Right atrium auricular region (tissue), 2 donors: Measurements from ENCODE around the gene NCKAP5. TPM values are rescaled to one million over a fixed set of nuclear protein-coding genes. Genes with fewer than 3 reads are reported as not detected.
A peak's percentile ranks its signal among the peaks of the same experiment; 100 is the strongest.

Source experiments
- DNase-seq: peaks from one replicate; pipeline ENCODE4 v3.0.0-alpha.2; 2019; ENCODE audit warnings: low spot score
- H3K27ac ChIP-seq, 2 donors: fragments of 200-600 bp; sonication (generic); 1 replicate in 1 of 2; 2 replicates in 1 of 2; pipeline ENCODE4 v1.5.1; 2016 to 2019
- H3K27me3 ChIP-seq, 2 donors: fragments of 200-600 bp; sonication (generic); one replicate each; pipeline versions ENCODE4 v1.5.1 to v1.6.0; 2017 to 2019
- H3K36me3 ChIP-seq: fragments of 200-600 bp; sonication (generic); one replicate; pipeline ENCODE4 v1.5.1; 2016
- H3K4me1 ChIP-seq, 2 donors: fragments of 200-600 bp; sonication (generic); one replicate each; pipeline versions ENCODE4 v1.5.1 to v1.6.0; 2017 to 2019
- H3K4me3 ChIP-seq, 2 donors: fragments of 200-600 bp; sonication (generic); 1 replicate in 1 of 2; 2 replicates in 1 of 2; pipeline ENCODE4 v1.5.1; 2017 to 2019; ENCODE audit warnings: mild to moderate bottlenecking in 1 of 2, moderate library complexity in 1 of 2
- H3K9me3 ChIP-seq, 2 donors: fragments of 200-600 bp; sonication (generic); one replicate each; pipeline ENCODE4 v1.5.1; 2019
- CTCF ChIP-seq, 2 donors: fragments of 200-600 bp; sonication (generic); IDR thresholded peaks; one replicate each; pipeline ENCODE4 v1.5.1; 2019; ENCODE audit warnings: antibody characterized with exemption in 2 of 2
- total RNA-seq, 2 donors: library from RNA; depleted of rRNA; stranded (reverse); fragments of >200 nt; gene quantifications; one replicate each; pipeline ENCODE4 v1.1.0, GENCODE V29; 2016

Gene NCKAP5
- total RNA-seq, 2 donors from 2014 or later: 3.6 to 5.4 TPM

DNA sequence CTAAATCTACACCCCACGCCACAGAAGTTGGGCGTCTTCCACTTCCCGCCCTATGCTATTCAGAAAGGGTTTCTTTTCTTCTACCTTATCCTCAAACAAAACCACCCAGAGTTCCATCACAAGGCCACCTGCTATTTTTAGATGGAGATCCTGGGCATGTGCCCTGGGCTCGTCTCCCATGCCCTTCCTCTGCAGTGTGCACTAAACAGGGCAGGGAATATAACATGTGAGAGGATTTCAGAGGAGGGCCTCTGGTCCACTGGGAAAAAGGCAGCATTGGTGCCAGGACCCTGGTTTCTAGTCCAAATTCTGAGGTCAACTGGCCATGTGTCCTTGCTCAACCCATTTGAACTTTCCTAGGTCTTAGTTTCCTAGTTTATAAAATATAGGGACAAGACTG, 320.0 kb downstream of the NCKAP5 start:
- no peak overlapping the region for H3K4me3 ChIP-seq
- H3K36me3 ChIP-seq: no peaks in the 10 kb centered on the region
- H3K4me1 ChIP-seq: peaks cover 0 to 14% of the 10 kb centered on the region in 2 donors
- no peak for DNase-seq
- peak overlapping the region; percentile 54 to 57 for H3K27ac ChIP-seq
- TF ChIP-seq CTCF (IDR thresholded peaks at IDR 0.05): no peak
- no peaks in the 10 kb centered on the region for H3K9me3 ChIP-seq
- H3K27me3 ChIP-seq: no peaks in the 10 kb centered on the region

DNA sequence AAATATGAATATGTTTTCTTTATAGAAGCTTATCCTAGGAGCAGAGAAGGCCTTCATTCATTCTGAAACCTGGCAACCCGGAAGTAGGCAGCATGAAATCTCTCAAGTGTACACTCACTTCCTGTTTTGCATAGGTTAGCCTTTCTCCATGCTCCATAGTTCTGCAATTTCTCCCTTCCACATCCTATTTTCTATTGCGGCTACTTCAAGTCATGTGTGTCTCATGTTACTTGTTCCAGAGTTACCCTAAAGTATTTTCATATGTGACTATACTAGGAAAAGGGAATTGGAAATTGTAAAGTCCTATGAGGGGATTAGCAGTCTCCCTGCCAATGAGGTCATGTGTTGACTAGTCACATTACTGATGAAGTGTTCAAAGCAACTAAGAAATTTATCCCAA, 320.6 kb downstream of the NCKAP5 start:
- peaks cover 0 to 14% of the 10 kb centered on the region in 2 donors for H3K4me1 ChIP-seq
- H3K9me3 ChIP-seq: no peaks in the 10 kb centered on the region
- no peak for TF ChIP-seq CTCF (IDR thresholded peaks at IDR 0.05)
- no peak overlapping the region for H3K4me3 ChIP-seq
- no peak for DNase-seq
- H3K36me3 ChIP-seq: no peaks in the 10 kb centered on the region
- peak overlapping the region; percentile 54 to 57 for H3K27ac ChIP-seq
- H3K27me3 ChIP-seq: no peaks in the 10 kb centered on the region

DNA sequence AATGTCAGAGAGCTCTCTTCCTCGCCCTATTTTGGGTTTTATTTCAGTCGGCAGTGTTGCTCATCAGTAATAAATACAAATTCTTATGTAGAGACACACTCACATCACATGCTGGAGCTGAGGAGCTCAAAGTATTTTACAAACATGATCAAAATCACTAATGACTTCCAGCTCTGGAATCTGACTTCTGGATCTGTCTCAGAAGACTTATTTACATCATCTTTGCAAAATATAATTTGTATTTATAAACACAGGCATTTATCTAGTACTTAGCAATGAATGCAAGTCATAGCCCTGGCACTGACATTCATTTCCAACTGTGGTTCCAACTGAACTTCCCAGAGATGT, 327.1 kb downstream of the NCKAP5 start:
- H3K4me3 ChIP-seq: peak overlapping the region; percentile 3 to 13
- H3K4me1 ChIP-seq: peaks cover 0 to 13% of the 10 kb centered on the region in 2 donors
- no peak overlapping the region for H3K27ac ChIP-seq
- DNase-seq: no peak
- H3K9me3 ChIP-seq: no peaks in the 10 kb centered on the region
- H3K36me3 ChIP-seq: no peaks in the 10 kb centered on the region
- no peaks in the 10 kb centered on the region for H3K27me3 ChIP-seq
- TF ChIP-seq CTCF (IDR thresholded peaks at IDR 0.05): no peak

DNA sequence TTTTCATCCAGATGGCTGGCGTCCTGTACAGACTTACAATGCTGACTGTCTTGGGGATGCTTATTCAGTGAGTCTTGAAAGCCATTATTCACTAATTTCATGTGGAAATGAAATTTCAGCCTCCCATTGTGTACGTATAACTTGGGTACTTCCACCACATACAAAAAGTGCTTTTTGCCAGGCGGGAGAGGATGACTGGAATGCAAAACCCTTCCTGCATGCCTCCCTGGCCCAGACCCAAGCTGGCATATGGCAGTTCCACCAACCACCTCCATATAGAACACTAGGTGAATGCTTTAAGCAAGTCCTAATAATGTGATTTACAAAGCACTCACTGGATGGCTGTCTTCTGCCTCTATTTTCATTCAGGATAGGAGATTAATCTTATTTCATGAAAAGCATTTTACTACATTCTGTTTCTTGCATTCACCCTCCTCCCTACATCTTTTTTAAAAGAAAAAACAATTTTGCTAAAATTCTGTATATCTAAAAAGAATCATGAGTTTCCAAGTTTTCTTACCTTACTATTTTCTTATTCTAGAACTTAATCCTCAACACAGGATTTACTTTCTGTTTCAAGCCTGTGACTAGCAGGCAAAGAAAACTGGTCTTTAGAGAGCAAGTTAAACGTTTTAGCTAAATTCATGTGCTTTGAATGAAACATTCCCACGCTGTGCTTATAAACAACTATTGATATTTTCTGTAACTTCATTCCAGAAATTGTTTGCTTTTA, 327.6 kb downstream of the NCKAP5 start:
- DNase-seq: no peak
- Histone ChIP-seq H3K4me1 (peaks cover 0 to 13% of the 10 kb centered on the region in 2 donors), H3K27me3 (no peaks in the 10 kb centered on the region), H3K36me3 (no peaks in the 10 kb centered on the region), H3K27ac (no peak overlapping the region), H3K4me3 (peak overlapping the region; percentile 3 to 13), H3K9me3 (no peaks in the 10 kb centered on the region)
- TF ChIP-seq CTCF (IDR thresholded peaks at IDR 0.05): no peak

GRCh38 chr2:133235968-133236367, 332.3 kb downstream of the NCKAP5 start:
- no peak for TF ChIP-seq CTCF (IDR thresholded peaks at IDR 0.05)
- Histone ChIP-seq H3K27ac (no peak overlapping the region), H3K4me1 (peaks cover 0 to 11% of the 10 kb centered on the region in 2 donors), H3K27me3 (no peaks in the 10 kb centered on the region), H3K9me3 (no peaks in the 10 kb centered on the region), H3K36me3 (no peaks in the 10 kb centered on the region), H3K4me3 (no peak overlapping the region)
- DNase-seq: no peak

DNA sequence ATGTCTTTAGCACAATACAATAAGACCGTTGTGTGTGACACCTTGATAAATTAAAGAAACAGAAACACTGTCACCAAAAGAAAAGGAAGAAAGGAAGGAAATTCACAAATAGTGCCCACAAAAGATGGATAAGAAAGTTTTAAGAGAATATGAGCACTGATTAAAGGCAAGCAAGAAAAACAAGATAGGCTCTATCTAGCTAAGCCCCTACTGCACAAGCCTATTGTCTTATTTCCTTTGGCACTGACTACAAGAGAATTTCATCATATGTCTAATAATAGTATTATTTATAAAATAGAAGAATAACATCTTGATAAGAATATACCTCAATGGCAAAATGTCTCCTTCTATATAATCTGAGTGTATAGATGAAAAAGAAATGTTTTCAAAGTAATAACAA, 335.7 kb downstream of the NCKAP5 start:
- H3K4me3 ChIP-seq: no peak overlapping the region
- peaks cover 0 to 5% of the 10 kb centered on the region in 2 donors for H3K4me1 ChIP-seq
- no peak overlapping the region for H3K27ac ChIP-seq
- no peak for TF ChIP-seq CTCF (IDR thresholded peaks at IDR 0.05)
- no peaks in the 10 kb centered on the region for H3K27me3 ChIP-seq
- DNase-seq: no peak
- H3K9me3 ChIP-seq: no peaks in the 10 kb centered on the region
- H3K36me3 ChIP-seq: no peaks in the 10 kb centered on the region
